Transverse colon (tissue), 3 donors: ENCODE results near the gene PLEKHO2.
A peak's percentile ranks its signal among the peaks of the same experiment; 100 is the strongest.

Experiments
- POLR2A ChIP-seq: fragments of 450-650 bp; IDR thresholded peaks from one replicate; pipeline ENCODE4 v1.6.1; 2016; ENCODE audit warnings: antibody characterized with exemption, mild to moderate bottlenecking, moderate library complexity
- TF ChIP-seq, protein P1 (sequence below), 5 experiments: fragments of 200-600 bp in 3 of 5; fragments of 450-650 bp in 2 of 5; sonication (generic) in 3 of 5; IDR thresholded peaks; 1 replicate in 2 of 5; 2 replicates in 3 of 5; pipeline ENCODE4 v1.5.1; 2016 to 2017; ENCODE audit warnings: antibody characterized with exemption in 5 of 5, inconsistent platforms in 3 of 5, mild to moderate bottlenecking in 2 of 5, moderate library complexity in 1 of 5

DNA sequence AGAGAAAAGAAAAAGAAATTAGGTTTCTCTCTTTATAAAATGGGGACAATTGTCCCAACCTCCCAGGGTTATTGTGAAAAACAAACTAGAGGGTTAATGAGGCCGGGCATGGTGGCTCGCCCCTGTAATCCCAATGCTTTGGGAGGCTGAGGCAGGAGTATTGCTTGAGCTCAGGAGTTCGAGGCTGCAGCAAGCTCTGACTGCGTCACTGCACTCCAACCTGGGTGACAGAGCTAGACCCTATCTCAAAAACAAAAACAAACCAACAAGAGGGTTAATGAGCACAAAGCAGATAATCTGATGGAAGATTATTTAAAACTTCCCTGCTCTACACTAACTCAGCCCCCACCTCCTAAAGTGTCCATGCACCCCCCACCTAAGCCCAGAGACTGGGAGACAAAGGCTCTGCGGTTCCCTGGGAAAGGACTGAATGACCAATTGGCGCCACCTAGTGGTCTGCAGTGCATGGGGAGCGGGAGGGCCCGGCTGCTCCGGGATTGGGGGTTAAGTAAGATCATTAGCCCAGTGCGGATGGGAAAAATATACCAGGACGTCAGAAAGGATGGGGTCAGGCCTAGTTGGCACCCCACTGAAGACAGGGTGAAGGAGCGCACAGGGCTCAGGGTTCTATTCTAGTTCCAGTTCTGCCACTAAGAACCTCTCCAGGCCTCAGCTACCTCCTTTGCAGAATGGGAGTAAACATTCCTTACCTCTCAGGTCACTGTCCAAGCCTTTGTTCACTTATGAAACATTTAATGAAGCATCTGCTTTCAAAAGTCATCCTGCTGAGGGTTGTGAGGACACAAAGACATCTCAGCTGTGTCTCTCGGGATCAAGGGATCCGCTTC, 31.8 kb upstream of the PLEKHO2 start:
- TF ChIP-seq, protein P1, sequence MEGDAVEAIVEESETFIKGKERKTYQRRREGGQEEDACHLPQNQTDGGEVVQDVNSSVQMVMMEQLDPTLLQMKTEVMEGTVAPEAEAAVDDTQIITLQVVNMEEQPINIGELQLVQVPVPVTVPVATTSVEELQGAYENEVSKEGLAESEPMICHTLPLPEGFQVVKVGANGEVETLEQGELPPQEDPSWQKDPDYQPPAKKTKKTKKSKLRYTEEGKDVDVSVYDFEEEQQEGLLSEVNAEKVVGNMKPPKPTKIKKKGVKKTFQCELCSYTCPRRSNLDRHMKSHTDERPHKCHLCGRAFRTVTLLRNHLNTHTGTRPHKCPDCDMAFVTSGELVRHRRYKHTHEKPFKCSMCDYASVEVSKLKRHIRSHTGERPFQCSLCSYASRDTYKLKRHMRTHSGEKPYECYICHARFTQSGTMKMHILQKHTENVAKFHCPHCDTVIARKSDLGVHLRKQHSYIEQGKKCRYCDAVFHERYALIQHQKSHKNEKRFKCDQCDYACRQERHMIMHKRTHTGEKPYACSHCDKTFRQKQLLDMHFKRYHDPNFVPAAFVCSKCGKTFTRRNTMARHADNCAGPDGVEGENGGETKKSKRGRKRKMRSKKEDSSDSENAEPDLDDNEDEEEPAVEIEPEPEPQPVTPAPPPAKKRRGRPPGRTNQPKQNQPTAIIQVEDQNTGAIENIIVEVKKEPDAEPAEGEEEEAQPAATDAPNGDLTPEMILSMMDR (IDR thresholded peaks at IDR 0.05) = peak; percentile 85 to 94 (median 92)
- TF ChIP-seq POLR2A = no peak
